Subcutaneous adipose tissue (tissue), 4 donors: ENCODE results near the gene GZMA. TPM values are rescaled to one million over a fixed set of nuclear protein-coding genes. Genes with fewer than 3 reads are reported as not detected.

Source experiments
- total RNA-seq, 4 donors: library from RNA; depleted of rRNA; stranded (reverse); fragments of >200 nt; gene quantifications; one replicate each; pipeline ENCODE4 v1.1.0, GENCODE V29; 2016
- TF ChIP-seq, protein P1 (sequence below): fragments of 450-650 bp; IDR thresholded peaks from one replicate; pipeline ENCODE4 v1.5.1; 2016; ENCODE audit warnings: low read depth, mild to moderate bottlenecking, control low read depth, antibody characterized with exemption, moderate library complexity

The GZMA gene
- total RNA-seq, 4 donors from 2014 or later = 1.3 to 2.2 (median 1.8) TPM; not detected in 1

GRCh38 chr5:55101556-55102276, 730 bp upstream of the GZMA start:
- TF ChIP-seq, protein P1, sequence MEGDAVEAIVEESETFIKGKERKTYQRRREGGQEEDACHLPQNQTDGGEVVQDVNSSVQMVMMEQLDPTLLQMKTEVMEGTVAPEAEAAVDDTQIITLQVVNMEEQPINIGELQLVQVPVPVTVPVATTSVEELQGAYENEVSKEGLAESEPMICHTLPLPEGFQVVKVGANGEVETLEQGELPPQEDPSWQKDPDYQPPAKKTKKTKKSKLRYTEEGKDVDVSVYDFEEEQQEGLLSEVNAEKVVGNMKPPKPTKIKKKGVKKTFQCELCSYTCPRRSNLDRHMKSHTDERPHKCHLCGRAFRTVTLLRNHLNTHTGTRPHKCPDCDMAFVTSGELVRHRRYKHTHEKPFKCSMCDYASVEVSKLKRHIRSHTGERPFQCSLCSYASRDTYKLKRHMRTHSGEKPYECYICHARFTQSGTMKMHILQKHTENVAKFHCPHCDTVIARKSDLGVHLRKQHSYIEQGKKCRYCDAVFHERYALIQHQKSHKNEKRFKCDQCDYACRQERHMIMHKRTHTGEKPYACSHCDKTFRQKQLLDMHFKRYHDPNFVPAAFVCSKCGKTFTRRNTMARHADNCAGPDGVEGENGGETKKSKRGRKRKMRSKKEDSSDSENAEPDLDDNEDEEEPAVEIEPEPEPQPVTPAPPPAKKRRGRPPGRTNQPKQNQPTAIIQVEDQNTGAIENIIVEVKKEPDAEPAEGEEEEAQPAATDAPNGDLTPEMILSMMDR = no peak

- TF ChIP-seq, protein P1 = no peak
These were observed 1.8 kb downstream of the GZMA start for GRCh38 chr5:55104036-55104772.

DNA sequence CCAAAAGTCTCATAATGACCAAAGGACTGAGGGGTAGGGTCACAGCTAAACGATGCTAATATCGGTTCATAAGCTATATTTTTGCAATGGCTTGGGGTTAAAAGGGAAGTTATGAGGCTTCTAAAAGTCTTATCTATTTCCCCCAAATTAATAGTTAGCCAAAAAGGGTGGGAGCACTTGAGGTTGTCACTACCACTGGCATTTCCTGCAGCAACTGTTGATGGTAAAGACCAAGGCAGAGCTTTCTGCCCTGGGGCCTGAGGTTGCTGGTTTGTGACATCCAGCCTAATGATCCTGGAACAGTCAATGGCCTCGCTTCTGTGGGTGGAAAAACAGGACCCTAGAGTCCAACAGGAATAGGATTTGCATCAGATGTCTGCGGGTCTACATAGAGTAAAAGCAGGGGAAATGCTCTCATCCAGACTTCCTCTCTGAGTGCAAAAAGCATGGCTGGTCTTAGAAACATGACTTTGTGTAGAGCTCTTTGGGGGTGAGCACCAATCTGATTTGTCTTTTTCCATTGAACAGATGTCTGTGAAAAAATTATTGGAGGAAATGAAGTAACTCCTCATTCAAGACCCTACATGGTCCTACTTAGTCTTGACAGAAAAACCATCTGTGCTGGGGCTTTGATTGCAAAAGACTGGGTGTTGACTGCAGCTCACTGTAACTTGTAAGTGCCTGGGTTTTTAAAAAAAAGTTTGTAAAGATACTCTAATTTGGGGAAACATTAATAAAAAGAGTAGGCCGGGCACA, 2.7 kb downstream of the GZMA start:
- TF ChIP-seq, protein P1 = no peak

DNA sequence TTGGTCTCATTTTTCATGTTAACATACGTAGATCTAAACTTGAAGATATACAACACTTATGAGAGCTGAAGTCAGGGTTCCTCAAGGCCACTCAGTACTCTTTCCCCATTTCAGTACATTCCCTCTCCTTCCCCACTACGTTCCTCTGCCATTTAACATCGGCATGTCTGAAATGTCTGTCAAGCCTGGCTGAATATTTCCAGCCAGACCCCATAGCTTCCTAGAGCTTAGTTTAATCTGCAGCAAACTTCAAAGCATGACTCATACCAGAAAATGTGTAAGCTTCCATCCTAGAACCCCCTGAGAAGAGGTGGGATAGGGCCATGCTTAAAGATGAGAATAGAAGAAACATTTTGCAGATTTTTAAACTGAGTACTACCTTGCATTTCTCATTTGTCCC, 6.2 kb downstream of the GZMA start:
- TF ChIP-seq, protein P1 = no peak

DNA sequence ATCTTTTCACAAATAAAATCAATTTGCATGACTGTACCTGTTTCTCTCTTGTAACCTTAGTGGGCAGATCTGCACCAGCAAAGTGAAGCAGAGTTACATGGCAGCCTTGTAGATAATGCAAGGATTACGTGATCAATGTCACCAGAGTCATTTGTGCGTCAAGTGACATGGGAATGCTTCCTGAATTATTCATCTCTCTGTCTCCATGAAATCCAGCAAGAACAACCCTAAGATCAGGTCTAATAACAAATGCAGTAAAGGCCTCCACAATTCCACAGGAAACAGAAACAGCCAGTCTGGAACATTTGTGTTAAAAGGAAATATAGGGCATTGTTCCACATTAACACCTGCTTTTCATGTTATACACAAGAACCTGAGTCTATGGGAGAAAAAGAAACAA, 7.8 kb downstream of the GZMA start:
- TF ChIP-seq, protein P1 = no peak

DNA sequence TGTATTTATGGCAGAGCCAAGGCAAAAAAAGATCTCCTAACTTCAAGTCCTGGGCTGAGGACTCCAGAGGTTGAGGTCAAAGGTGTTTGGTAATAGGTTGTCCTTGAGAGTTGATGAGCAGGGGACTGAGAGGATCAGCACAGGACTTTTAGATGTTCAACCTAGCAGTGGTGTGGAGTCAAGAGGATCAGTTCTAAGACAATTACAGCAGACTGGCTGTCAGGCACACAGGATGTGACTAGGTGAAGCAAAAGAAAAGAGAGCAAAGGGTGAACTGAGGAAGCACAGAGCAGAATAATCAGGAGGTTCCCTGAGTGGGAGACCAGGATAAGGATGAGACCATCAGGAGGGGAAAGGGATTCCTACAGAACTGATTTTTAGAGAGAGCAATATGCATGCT, 10.9 kb downstream of the GZMA start:
- TF ChIP-seq, protein P1 = no peak

DNA sequence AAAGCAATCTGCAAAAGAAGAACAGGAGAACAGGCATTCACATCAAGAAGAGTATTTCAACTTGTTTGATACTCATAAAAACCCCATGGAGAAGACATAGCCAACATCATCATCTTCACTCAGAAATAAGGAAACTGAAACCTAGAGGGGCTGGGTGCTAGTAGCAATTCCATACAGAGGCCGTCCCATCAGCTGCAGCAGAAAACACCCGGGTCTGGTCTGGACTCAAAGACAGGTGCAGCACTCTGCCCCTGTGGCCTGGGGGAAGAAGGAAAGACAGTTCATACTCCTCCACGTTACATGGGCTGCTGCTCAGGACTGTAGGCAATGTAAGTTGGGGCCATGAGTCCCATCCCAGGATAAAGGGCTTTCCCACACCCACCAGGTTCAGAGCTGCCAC, 11.6 kb downstream of the GZMA start:
- TF ChIP-seq, protein P1 = no peak
